OCI-LY1 (cell line): ENCODE results near the gene SYNCRIP.

Source experiments
- H2AFZ ChIP-seq: fragments of 200-600 bp; sonication (generic), shearing (Covaris generic); 2 replicates; pipeline ENCODE4 v1.6.0; 2014; ENCODE audit warnings: antibody characterized with exemption, mild to moderate bottlenecking, low read length
- H3F3A ChIP-seq: fragments of 200-600 bp; sonication (generic), shearing (Covaris generic); 2 replicates; pipeline ENCODE4 v1.6.0; 2014; ENCODE audit warnings: mild to moderate bottlenecking, antibody characterized with exemption, low read length, moderate library complexity; ENCODE audit not compliant: insufficient read depth
- H3K27ac ChIP-seq: fragments of 200-600 bp; sonication (generic); 2 replicates; pipeline ENCODE4 v1.5.1; 2014; ENCODE audit warnings: low read length, mixed run types, mild to moderate bottlenecking, low read depth; ENCODE audit not compliant: poor library complexity, severe bottlenecking
- H3K27me3 ChIP-seq: fragments of 200-600 bp; sonication (generic); 2 replicates; pipeline ENCODE4 v1.6.0; 2014; ENCODE audit warnings: antibody characterized with exemption, mild to moderate bottlenecking, low read length, moderate library complexity; ENCODE audit not compliant: insufficient read depth
- H3K36me3 ChIP-seq: fragments of 200-600 bp; sonication (generic); 2 replicates; pipeline ENCODE4 v1.6.1; 2014; ENCODE audit warnings: mild to moderate bottlenecking, antibody characterized with exemption, low read length, moderate library complexity, mixed read lengths; ENCODE audit not compliant: insufficient read depth
- H3K4me1 ChIP-seq: fragments of 200-600 bp; sonication (generic); 2 replicates; pipeline ENCODE4 v1.5.1; 2014; ENCODE audit warnings: mild to moderate bottlenecking, low read length, moderate library complexity; ENCODE audit not compliant: insufficient read depth, severe bottlenecking
- H3K4me2 ChIP-seq: fragments of 200-600 bp; sonication (generic), shearing (Covaris generic); 2 replicates; pipeline ENCODE4 v1.6.1; 2014; ENCODE audit warnings: low read length
- H3K4me3 ChIP-seq: fragments of 200-600 bp; sonication (generic); 2 replicates; pipeline ENCODE4 v1.5.1; 2014; ENCODE audit warnings: low read length, low read depth, mild to moderate bottlenecking, mixed read lengths; ENCODE audit not compliant: poor library complexity, severe bottlenecking
- H3K79me2 ChIP-seq: fragments of 200-600 bp; shearing (Covaris generic); 2 replicates; pipeline ENCODE4 v1.6.1; 2016; ENCODE audit warnings: mixed run types, low read length, mixed read lengths; ENCODE audit not compliant: insufficient read depth
- H3K9ac ChIP-seq: fragments of 200-600 bp; sonication (generic), shearing (Covaris generic); 2 replicates; pipeline ENCODE4 v1.6.1; 2014; ENCODE audit warnings: mild to moderate bottlenecking, low read length, mixed read lengths
- H3K9me2 ChIP-seq: fragments of 200-600 bp; sonication (generic), shearing (Covaris generic); 2 replicates; pipeline ENCODE4 v1.6.1; 2014; ENCODE audit warnings: low read depth, mild to moderate bottlenecking, low read length, mixed read lengths
- H3K9me3 ChIP-seq: fragments of 200-600 bp; shearing (Covaris generic); 2 replicates; pipeline ENCODE4 v1.6.1; 2014; ENCODE audit warnings: low read length, mixed read lengths
- H4K20me1 ChIP-seq: fragments of 200-600 bp; sonication (generic), shearing (Covaris generic); 2 replicates; pipeline ENCODE4 v1.6.0; 2016; ENCODE audit warnings: mild to moderate bottlenecking, low read length; ENCODE audit not compliant: insufficient read depth
- CTCF ChIP-seq: fragments of 200-600 bp; sonication (generic), shearing (Covaris generic); IDR thresholded peaks from 2 replicates; pipeline ENCODE4 v1.5.1; 2017; ENCODE audit warnings: mild to moderate bottlenecking, antibody characterized with exemption, low read length, moderate library complexity, mixed read lengths
- EZH2 ChIP-seq: fragments of 200-600 bp; sonication (generic), shearing (Covaris generic); IDR thresholded peaks from 2 replicates; pipeline ENCODE4 v1.8.0; 2017; ENCODE audit warnings: borderline replicate concordance, mixed run types, mild to moderate bottlenecking, antibody characterized with exemption, low read length, moderate library complexity, mixed read lengths

The SYNCRIP gene

GRCh38 chr6:85672623-85673022 lies 29.9 kb upstream of the SYNCRIP start:
- no peaks in the 10 kb centered on the region for H4K20me1 ChIP-seq
- no peak overlapping the region for H3K4me2 ChIP-seq
- no peak overlapping the region for H3K9ac ChIP-seq
- no peak overlapping the region for H3K4me3 ChIP-seq
- H3K9me3 ChIP-seq, result no peaks in the 10 kb centered on the region
- no peak overlapping the region for H2AFZ ChIP-seq
- H3K36me3 ChIP-seq, result peaks cover 51% of the 10 kb centered on the region
- H3K79me2 ChIP-seq, result peaks cover 25% of the 10 kb centered on the region
- H3K9me2 ChIP-seq, result no peaks in the 10 kb centered on the region
- peaks cover 15% of the 10 kb centered on the region; the same call in 1 of the 2 replicates for H3F3A ChIP-seq
- H3K4me1 ChIP-seq, result peaks cover 24% of the 10 kb centered on the region
- no peak overlapping the region for H3K27ac ChIP-seq
- TF ChIP-seq EZH2 (no peak), CTCF (no peak)
- H3K27me3 ChIP-seq, result no peaks in the 10 kb centered on the region

GRCh38 chr6:85672050-85672449 lies 29.4 kb upstream of the SYNCRIP start:
- no peak overlapping the region for H3K9ac ChIP-seq
- peaks cover 15% of the 10 kb centered on the region; the same call in 1 of the 2 replicates for H3F3A ChIP-seq
- H3K9me2 ChIP-seq, result no peaks in the 10 kb centered on the region
- no peak overlapping the region for H2AFZ ChIP-seq
- no peak for TF ChIP-seq CTCF
- TF ChIP-seq EZH2, result no peak
- H3K4me3 ChIP-seq, result no peak overlapping the region
- no peaks in the 10 kb centered on the region for H3K27me3 ChIP-seq
- H3K4me1 ChIP-seq, result peaks cover 24% of the 10 kb centered on the region
- H3K4me2 ChIP-seq, result no peak overlapping the region
- H3K9me3 ChIP-seq, result no peaks in the 10 kb centered on the region
- H3K36me3 ChIP-seq, result peaks cover 45% of the 10 kb centered on the region
- no peak overlapping the region for H3K27ac ChIP-seq
- no peaks in the 10 kb centered on the region for H4K20me1 ChIP-seq
- peaks cover 19% of the 10 kb centered on the region for H3K79me2 ChIP-seq

- Histone ChIP-seq H3F3A (peaks cover 15% of the 10 kb centered on the region; the same call in 1 of the 2 replicates), H3K79me2 (peaks cover 4% of the 10 kb centered on the region), H3K4me1 (peaks cover 11% of the 10 kb centered on the region), H2AFZ (no peak overlapping the region), H3K9me2 (no peaks in the 10 kb centered on the region), H3K27me3 (no peaks in the 10 kb centered on the region), H3K4me3 (no peak overlapping the region), H4K20me1 (no peaks in the 10 kb centered on the region), H3K9ac (no peak overlapping the region), H3K27ac (no peak overlapping the region), H3K36me3 (peaks cover 31% of the 10 kb centered on the region; the same call in 1 of the 2 replicates), H3K9me3 (no peaks in the 10 kb centered on the region), H3K4me2 (no peak overlapping the region)
- TF ChIP-seq CTCF (no peak), EZH2 (no peak)
Measured at GRCh38 chr6:85670573-85670972, 27.9 kb upstream of the SYNCRIP start.
